Type B pancreatic cell (in vitro differentiated cells): ENCODE measurements around the gene PLEKHO2. TPM values are rescaled to one million over a fixed set of nuclear protein-coding genes. Genes with fewer than 3 reads are reported as not detected.
A peak's percentile ranks its signal among the peaks of the same experiment; 100 is the strongest.

ENCODE experiments used
- DNase-seq: peaks from one replicate; pipeline ENCODE4 v3.0.0; 2021; ENCODE audit warnings: mixed read lengths; ENCODE audit not compliant: unreplicated experiment; ENCODE audit errors: extremely low spot score
- H3K27ac Mint-ChIP-seq: 2 replicates; pipeline ENCODE4 v1.8.0; 2021; ENCODE audit warnings: mild to moderate bottlenecking, mixed read lengths
- H3K27me3 Mint-ChIP-seq: 2 replicates; pipeline ENCODE4 v1.8.0; 2021; ENCODE audit warnings: mixed read lengths
- H3K36me3 Mint-ChIP-seq: 2 replicates; pipeline ENCODE4 v1.8.0; 2021; ENCODE audit warnings: mixed read lengths
- H3K4me1 Mint-ChIP-seq: one replicate; pipeline ENCODE4 v1.8.0; 2021; ENCODE audit warnings: mixed read lengths; ENCODE audit not compliant: unreplicated experiment
- H3K4me3 Mint-ChIP-seq: 2 replicates; pipeline ENCODE4 v1.8.0; 2021; ENCODE audit warnings: mild to moderate bottlenecking, mixed read lengths
- H3K9me3 Mint-ChIP-seq: 2 replicates; pipeline ENCODE4 v1.8.0; 2021; ENCODE audit warnings: mixed read lengths
- CTCF ChIP-seq: fragments of 200-600 bp; sonication (generic); conservative IDR thresholded peaks from 2 replicates; pipeline ENCODE4 v1.5.0; 2021; ENCODE audit warnings: antibody characterized with exemption, mild to moderate bottlenecking
- total RNA-seq: library from RNA; stranded (reverse); gene quantifications from 2 replicates; pipeline ENCODE4 v1.2.1, GENCODE V29; 2021; ENCODE audit warnings: low replicate concordance

Gene PLEKHO2
- total RNA-seq, 1 donor from 2014 or later: 11.2 TPM

- Mint-ChIP-seq H3K27me3 (no peaks in the 10 kb centered on the region), H3K27ac (no peak overlapping the region), H3K4me1 (peaks cover 40% of the 10 kb centered on the region), H3K9me3 (no peaks in the 10 kb centered on the region), H3K4me3 (no peak overlapping the region), H3K36me3 (peaks cover 16% of the 10 kb centered on the region)
- no peak for DNase-seq
- no peak for TF ChIP-seq CTCF
Measured at GRCh38 chr15:64847876-64848716, 6.4 kb downstream of the PLEKHO2 start.

GRCh38 chr15:64850778-64851502 is 9.2 kb downstream of the PLEKHO2 start:
- Mint-ChIP-seq H3K4me3 (no peak overlapping the region), H3K27me3 (no peaks in the 10 kb centered on the region), H3K4me1 (peaks cover 23% of the 10 kb centered on the region), H3K36me3 (peaks cover 19% of the 10 kb centered on the region), H3K27ac (peak overlapping the region; percentile 57), H3K9me3 (no peaks in the 10 kb centered on the region)
- no peak for TF ChIP-seq CTCF
- no peak for DNase-seq

- Mint-ChIP-seq H3K36me3 (peaks cover 19% of the 10 kb centered on the region), H3K27me3 (no peaks in the 10 kb centered on the region), H3K9me3 (no peaks in the 10 kb centered on the region), H3K4me1 (peaks cover 28% of the 10 kb centered on the region), H3K4me3 (no peak overlapping the region), H3K27ac (peak overlapping the region; percentile 57)
- no peak for DNase-seq
- no peak for TF ChIP-seq CTCF
Measured at GRCh38 chr15:64851503-64851840, 9.8 kb downstream of the PLEKHO2 start.

GRCh38 chr15:64854041-64854440 is 12.3 kb downstream of the PLEKHO2 start:
- Mint-ChIP-seq H3K4me3 (no peak overlapping the region), H3K27ac (no peak overlapping the region), H3K9me3 (no peaks in the 10 kb centered on the region), H3K36me3 (peaks cover 17% of the 10 kb centered on the region), H3K27me3 (no peaks in the 10 kb centered on the region), H3K4me1 (peaks cover 43% of the 10 kb centered on the region)
- no peak for TF ChIP-seq CTCF
- no peak for DNase-seq

- DNase-seq: no peak
- Mint-ChIP-seq H3K9me3 (no peaks in the 10 kb centered on the region), H3K4me1 (peaks cover 43% of the 10 kb centered on the region), H3K36me3 (peaks cover 17% of the 10 kb centered on the region), H3K27ac (no peak overlapping the region), H3K4me3 (no peak overlapping the region), H3K27me3 (no peaks in the 10 kb centered on the region)
- no peak for TF ChIP-seq CTCF
Measured at GRCh38 chr15:64854526-64854925, 12.8 kb downstream of the PLEKHO2 start.
